Measurements from ENCODE around the gene OR52J3.
"Not testable (repeated sequence)": the region's sequence is repeated elsewhere in the genome, so short reads cannot be mapped to it uniquely, and the experiment has no call there.

The OR52J3 gene

DNA sequence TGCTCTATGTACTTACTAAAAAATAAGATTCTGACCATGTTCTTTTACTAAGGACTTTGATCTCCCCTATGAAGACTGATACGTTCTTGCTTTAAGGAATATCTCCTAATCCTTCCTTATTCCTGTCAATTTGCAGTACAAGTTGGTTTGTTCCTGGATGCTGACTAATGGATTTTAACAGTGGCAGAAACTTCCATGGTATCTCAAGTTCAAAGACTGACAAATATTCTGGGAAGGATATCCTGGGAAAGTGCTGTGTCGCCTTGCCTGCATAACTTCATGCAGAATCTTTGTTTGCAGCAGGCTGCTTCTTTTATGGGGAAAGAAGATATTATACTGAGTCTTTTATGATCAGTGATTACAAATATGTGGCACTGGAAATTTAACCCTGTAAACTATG lies 8.4 kb upstream of the OR52J3 start:
- TF ChIP-seq, protein P1, sequence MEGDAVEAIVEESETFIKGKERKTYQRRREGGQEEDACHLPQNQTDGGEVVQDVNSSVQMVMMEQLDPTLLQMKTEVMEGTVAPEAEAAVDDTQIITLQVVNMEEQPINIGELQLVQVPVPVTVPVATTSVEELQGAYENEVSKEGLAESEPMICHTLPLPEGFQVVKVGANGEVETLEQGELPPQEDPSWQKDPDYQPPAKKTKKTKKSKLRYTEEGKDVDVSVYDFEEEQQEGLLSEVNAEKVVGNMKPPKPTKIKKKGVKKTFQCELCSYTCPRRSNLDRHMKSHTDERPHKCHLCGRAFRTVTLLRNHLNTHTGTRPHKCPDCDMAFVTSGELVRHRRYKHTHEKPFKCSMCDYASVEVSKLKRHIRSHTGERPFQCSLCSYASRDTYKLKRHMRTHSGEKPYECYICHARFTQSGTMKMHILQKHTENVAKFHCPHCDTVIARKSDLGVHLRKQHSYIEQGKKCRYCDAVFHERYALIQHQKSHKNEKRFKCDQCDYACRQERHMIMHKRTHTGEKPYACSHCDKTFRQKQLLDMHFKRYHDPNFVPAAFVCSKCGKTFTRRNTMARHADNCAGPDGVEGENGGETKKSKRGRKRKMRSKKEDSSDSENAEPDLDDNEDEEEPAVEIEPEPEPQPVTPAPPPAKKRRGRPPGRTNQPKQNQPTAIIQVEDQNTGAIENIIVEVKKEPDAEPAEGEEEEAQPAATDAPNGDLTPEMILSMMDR (conservative IDR thresholded peaks at IDR 0.05): no peak
- H3K27ac ChIP-seq: no peak overlapping the region

DNA sequence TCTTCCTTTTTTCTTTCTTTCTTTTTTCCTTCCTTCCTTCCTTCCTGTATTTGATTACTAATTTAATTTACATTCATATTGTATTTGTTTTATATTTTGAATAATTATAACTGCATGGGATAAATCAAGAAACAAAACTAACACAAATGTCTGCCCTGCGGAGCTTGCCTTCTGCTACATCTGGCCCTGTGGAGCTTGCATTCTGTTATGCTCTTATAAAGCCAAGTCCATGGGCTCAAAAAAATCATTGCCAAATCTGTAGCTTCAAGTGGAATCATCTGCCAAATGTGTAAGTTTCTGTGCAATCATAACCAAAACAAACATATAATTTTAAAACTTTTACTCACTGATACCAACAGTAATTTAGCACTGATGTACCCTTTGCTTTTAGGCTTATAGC lies 8.0 kb upstream of the OR52J3 start:
- TF ChIP-seq, protein P1 (conservative IDR thresholded peaks at IDR 0.05): no peak

DNA sequence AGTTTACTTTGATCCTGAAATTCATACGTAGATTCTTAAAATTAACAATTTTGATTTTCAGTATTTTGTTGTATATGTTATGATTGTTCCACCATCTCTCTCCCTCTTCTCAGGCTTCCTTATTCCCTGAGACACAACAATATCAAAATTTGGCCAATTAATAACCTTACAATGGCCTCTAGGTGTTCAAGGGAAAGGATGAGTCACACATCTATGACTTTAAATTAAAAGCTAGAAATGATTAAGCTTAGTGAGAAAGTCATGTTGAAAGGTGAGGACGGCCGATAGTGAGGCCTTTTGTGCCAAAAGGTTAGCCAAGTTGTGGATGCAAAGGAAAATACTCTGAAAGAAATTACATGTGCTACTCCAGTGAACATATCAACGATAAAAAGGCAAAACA lies 5.5 kb upstream of the OR52J3 start:
- TF ChIP-seq, protein P1 (conservative IDR thresholded peaks at IDR 0.05): no peak
- no peak overlapping the region for H3K27ac ChIP-seq

More for the DNA sequence above, 8.0 kb upstream of the OR52J3 start:
- no peak overlapping the region for H3K27ac ChIP-seq

DNA sequence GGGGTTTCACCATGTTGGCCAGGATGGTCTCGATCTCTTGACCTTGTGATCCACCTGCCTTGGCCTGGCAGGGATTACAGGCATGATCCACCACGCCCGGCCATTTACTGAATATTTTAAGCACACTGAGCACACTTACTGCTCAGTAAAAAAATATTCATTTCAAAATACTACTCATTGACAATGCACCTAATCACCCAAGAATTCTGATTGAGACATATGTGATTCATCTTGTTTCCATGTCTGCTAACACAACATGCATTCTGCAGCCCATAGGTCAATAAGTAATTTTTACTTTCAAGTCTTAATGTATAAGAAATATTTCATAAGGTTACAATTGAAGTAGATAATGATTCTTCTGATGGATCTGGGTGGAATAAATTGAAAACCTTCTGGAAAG lies 4.2 kb upstream of the OR52J3 start:
- TF ChIP-seq, protein P1 (conservative IDR thresholded peaks at IDR 0.05): no peak
- no peak overlapping the region for H3K27ac ChIP-seq

DNA sequence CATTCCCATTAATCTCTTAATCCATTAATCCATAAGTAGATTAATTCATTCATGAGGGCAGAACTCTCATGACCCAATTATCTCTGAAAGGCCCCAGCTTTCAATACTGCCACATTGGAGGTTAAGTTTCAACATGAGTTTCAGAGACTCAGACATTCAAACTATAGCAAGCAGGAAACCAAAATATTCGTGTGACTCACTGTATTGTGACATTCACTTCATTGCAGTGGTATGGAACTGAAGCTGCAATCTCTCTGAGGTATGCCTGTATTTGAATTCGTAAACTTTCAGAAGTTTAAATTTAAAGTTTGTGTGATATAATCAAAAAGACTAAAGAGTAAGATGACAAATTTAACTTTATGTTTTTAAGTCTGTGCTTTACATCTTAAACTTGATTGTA lies 2.9 kb upstream of the OR52J3 start:
- TF ChIP-seq, protein P1 (conservative IDR thresholded peaks at IDR 0.05): no peak
- no peak overlapping the region for H3K27ac ChIP-seq

DNA sequence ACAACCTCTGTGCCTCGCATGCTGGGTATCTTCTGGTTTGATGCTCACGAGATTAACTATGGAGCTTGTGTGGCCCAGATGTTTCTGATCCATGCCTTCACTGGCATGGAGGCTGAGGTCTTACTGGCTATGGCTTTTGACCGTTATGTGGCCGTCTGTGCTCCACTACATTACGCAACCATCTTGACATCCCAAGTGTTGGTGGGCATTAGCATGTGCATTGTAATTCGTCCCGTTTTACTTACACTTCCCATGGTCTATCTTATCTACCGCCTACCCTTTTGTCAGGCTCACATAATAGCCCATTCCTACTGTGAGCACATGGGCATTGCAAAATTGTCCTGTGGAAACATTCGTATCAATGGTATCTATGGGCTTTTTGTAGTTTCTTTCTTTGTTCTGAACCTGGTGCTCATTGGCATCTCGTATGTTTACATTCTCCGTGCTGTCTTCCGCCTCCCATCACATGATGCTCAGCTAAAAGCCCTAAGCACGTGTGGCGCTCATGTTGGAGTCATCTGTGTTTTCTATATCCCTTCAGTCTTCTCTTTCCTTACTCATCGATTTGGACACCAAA lies 516 bp downstream of the OR52J3 start:
- H3K27ac ChIP-seq: no peak overlapping the region
- TF ChIP-seq, protein P1 (conservative IDR thresholded peaks at IDR 0.05): no peak

DNA sequence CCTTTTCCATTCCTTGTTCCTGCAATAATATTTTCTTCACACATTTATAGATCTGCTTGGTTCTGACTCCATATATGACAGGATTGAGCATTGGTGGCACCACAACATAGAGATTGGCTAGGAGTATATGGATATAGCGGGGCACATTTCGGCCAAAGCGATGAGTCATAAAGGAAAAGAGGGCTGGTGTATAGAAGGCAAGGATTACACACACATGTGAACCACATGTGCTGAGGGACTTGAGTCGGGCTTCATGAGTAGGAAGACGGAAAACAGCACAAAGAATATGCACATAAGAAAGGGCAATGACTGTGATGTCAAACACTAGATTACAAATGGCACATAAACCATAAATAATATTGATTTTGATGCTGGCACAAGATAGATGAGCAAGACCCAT lies 12.4 kb downstream of the OR52J3 start:
- H3K27ac ChIP-seq: not testable (repeated sequence)

DNA sequence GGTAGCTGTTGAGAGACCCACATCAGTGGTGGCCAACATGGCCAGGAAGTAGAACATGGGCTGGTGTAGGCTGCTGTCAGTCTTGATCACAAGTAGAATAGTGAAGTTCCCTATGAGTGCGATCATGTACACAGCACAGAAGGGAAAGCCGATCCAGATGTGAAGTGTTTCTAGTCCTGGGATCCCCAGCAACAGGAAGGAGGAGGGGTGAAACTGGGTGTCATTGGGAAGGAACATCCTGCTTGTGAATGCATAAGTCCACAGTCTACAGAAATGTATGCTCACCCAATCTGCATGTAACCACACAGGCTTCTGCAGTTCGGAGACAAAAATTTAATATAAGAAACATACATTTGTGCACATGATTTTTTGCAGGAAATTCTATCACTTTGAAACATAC lies 13.1 kb downstream of the OR52J3 start, which contains the start of gene OR52E2:
TSS of gene OR52E2 (minus strand) at position 237 of the 400 bp plus-strand sequence. CDS start at position 237, 0 bp downstream.
- H3K27ac ChIP-seq: no peak within 1 kb of the TSS
- TF ChIP-seq, protein P1 (conservative IDR thresholded peaks at IDR 0.05): no peak
